ENCODE measurements around the gene CACNA2D4. TPM values are rescaled to one million over a fixed set of nuclear protein-coding genes. Genes with fewer than 3 reads are reported as not detected.

Gene CACNA2D4
- total and polyA plus RNA-seq, 2 of the 13 experiments (the other 11 are each of a cell fraction or from before 2014, with no cell fraction given) = 14.2 to 136 TPM

DNA sequence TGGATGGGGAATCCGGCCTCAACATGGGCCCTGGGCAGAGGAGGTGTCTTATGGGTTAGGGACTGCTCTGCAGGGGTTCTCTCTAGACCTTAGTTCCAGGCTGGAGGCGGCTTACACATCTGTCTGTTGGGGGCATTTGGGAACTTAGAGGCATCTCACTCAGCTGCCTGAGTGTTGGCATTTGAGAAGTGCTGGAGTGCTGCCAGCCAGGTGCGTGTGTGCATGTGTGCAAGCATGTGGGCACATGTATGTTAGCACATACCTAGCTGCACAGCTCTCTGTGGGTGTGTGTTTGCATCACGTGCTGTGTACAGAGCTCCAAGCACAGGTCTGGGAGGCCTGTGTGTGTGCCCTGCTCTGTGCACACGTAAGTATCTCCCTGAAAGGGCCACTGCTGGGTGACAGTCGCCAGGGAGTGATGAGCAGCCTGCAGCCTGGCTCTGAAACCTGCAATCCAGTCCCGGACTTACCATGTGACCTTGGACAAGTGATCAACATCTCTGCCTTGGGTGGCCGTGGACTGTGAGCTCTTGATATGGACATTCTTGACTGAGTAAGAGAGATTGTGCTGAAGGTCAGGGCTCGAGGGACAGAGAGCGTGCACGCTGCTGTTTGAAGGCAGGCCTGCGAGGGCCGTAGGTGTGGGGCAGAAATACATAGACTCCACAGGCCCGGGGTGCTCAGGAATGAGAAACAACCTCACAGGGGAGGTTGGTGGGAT, 92.9 kb downstream of the CACNA2D4 start (continued):
- TF ChIP-seq, protein P1, sequence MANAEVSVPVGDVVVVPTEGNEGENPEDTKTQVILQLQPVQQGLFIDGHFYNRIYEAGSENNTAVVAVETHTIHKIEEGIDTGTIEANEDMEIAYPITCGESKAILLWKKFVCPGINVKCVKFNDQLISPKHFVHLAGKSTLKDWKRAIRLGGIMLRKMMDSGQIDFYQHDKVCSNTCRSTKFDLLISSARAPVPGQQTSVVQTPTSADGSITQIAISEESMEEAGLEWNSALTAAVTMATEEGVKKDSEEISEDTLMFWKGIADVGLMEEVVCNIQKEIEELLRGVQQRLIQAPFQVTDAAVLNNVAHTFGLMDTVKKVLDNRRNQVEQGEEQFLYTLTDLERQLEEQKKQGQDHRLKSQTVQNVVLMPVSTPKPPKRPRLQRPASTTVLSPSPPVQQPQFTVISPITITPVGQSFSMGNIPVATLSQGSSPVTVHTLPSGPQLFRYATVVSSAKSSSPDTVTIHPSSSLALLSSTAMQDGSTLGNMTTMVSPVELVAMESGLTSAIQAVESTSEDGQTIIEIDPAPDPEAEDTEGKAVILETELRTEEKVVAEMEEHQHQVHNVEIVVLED (CRISPR knock-in tag; IDR thresholded peaks at IDR 0.05; ENCODE audit: borderline replicate concordance) = 0 out of 2 replicates have a peak, but pooled peaks have one; percentile 20
- TF ChIP-seq SPEN (CRISPR knock-in tag; IDR thresholded peaks at IDR 0.05; ENCODE audit: low read depth) (peak; percentile 68), ARHGAP35 (CRISPR knock-in tag; IDR thresholded peaks at IDR 0.05; ENCODE audit: borderline replicate concordance) (no peak), ZNF354B (CRISPR knock-in tag; IDR thresholded peaks at IDR 0.05) (0 out of 2 replicates have a peak, but pooled peaks have one; percentile 44), ZNF431 (CRISPR knock-in tag; IDR thresholded peaks at IDR 0.05; ENCODE audit: borderline replicate concordance, low read depth) (0 out of 2 replicates have a peak, but pooled peaks have one; percentile 61), NFE2L1 (CRISPR knock-in tag; IDR thresholded peaks at IDR 0.05; ENCODE audit: borderline replicate concordance) (no peak), ZNF547 (CRISPR knock-in tag; IDR thresholded peaks at IDR 0.05) (0 out of 2 replicates have a peak, but pooled peaks have one; percentile 70), IKZF4 (CRISPR knock-in tag; IDR thresholded peaks at IDR 0.05; ENCODE audit: borderline replicate concordance, low read depth, not compliant biosample characterization) (peak; percentile 34)
- TF ChIP-seq, protein P2, sequence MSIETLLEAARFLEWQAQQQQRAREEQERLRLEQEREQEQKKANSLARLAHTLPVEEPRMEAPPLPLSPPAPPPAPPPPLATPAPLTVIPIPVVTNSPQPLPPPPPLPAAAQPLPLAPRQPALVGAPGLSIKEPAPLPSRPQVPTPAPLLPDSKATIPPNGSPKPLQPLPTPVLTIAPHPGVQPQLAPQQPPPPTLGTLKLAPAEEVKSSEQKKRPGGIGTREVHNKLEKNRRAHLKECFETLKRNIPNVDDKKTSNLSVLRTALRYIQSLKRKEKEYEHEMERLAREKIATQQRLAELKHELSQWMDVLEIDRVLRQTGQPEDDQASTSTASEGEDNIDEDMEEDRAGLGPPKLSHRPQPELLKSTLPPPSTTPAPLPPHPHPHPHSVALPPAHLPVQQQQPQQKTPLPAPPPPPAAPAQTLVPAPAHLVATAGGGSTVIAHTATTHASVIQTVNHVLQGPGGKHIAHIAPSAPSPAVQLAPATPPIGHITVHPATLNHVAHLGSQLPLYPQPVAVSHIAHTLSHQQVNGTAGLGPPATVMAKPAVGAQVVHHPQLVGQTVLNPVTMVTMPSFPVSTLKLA (IDR thresholded peaks at IDR 0.05) = 0 out of 2 replicates have a peak, but pooled peaks have one; percentile 25
- TF ChIP-seq, protein P3, sequence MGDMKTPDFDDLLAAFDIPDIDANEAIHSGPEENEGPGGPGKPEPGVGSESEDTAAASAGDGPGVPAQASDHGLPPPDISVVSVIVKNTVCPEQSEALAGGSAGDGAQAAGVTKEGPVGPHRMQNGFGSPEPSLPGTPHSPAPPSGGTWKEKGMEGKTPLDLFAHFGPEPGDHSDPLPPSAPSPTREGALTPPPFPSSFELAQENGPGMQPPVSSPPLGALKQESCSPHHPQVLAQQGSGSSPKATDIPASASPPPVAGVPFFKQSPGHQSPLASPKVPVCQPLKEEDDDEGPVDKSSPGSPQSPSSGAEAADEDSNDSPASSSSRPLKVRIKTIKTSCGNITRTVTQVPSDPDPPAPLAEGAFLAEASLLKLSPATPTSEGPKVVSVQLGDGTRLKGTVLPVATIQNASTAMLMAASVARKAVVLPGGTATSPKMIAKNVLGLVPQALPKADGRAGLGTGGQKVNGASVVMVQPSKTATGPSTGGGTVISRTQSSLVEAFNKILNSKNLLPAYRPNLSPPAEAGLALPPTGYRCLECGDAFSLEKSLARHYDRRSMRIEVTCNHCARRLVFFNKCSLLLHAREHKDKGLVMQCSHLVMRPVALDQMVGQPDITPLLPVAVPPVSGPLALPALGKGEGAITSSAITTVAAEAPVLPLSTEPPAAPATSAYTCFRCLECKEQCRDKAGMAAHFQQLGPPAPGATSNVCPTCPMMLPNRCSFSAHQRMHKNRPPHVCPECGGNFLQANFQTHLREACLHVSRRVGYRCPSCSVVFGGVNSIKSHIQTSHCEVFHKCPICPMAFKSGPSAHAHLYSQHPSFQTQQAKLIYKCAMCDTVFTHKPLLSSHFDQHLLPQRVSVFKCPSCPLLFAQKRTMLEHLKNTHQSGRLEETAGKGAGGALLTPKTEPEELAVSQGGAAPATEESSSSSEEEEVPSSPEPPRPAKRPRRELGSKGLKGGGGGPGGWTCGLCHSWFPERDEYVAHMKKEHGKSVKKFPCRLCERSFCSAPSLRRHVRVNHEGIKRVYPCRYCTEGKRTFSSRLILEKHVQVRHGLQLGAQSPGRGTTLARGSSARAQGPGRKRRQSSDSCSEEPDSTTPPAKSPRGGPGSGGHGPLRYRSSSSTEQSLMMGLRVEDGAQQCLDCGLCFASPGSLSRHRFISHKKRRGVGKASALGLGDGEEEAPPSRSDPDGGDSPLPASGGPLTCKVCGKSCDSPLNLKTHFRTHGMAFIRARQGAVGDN (CRISPR knock-in tag; IDR thresholded peaks at IDR 0.05) = peak; percentile 88
- TF ChIP-seq, protein P4, sequence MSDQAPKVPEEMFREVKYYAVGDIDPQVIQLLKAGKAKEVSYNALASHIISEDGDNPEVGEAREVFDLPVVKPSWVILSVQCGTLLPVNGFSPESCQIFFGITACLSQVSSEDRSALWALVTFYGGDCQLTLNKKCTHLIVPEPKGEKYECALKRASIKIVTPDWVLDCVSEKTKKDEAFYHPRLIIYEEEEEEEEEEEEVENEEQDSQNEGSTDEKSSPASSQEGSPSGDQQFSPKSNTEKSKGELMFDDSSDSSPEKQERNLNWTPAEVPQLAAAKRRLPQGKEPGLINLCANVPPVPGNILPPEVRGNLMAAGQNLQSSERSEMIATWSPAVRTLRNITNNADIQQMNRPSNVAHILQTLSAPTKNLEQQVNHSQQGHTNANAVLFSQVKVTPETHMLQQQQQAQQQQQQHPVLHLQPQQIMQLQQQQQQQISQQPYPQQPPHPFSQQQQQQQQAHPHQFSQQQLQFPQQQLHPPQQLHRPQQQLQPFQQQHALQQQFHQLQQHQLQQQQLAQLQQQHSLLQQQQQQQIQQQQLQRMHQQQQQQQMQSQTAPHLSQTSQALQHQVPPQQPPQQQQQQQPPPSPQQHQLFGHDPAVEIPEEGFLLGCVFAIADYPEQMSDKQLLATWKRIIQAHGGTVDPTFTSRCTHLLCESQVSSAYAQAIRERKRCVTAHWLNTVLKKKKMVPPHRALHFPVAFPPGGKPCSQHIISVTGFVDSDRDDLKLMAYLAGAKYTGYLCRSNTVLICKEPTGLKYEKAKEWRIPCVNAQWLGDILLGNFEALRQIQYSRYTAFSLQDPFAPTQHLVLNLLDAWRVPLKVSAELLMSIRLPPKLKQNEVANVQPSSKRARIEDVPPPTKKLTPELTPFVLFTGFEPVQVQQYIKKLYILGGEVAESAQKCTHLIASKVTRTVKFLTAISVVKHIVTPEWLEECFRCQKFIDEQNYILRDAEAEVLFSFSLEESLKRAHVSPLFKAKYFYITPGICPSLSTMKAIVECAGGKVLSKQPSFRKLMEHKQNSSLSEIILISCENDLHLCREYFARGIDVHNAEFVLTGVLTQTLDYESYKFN (CRISPR knock-in tag; conservative IDR thresholded peaks at IDR 0.05) = peak; percentile 67
- TF ChIP-seq, protein P5, sequence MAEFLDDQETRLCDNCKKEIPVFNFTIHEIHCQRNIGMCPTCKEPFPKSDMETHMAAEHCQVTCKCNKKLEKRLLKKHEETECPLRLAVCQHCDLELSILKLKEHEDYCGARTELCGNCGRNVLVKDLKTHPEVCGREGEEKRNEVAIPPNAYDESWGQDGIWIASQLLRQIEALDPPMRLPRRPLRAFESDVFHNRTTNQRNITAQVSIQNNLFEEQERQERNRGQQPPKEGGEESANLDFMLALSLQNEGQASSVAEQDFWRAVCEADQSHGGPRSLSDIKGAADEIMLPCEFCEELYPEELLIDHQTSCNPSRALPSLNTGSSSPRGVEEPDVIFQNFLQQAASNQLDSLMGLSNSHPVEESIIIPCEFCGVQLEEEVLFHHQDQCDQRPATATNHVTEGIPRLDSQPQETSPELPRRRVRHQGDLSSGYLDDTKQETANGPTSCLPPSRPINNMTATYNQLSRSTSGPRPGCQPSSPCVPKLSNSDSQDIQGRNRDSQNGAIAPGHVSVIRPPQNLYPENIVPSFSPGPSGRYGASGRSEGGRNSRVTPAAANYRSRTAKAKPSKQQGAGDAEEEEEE (CRISPR knock-in tag; IDR thresholded peaks at IDR 0.05; ENCODE audit: borderline replicate concordance) = no peak
